Skin of body (tissue), 3 donors: Measurements from ENCODE around the gene ZSCAN26. TPM values are rescaled to one million over a fixed set of nuclear protein-coding genes. Genes with fewer than 3 reads are reported as not detected.
"Not testable (repeated sequence)": the region's sequence is repeated elsewhere in the genome, so short reads cannot be mapped to it uniquely, and the experiment has no call there.

Source experiments
- DNase-seq: peaks from one replicate; lab custom pipeline; 2025; lab: John Stamatoyannopoulos, UW
- small RNA-seq: library from RNA; depleted of rRNA; stranded (forward); fragments of <200 nt; gene quantifications from one replicate; pipeline ENCODE3, GENCODE V24; 2014; ENCODE audit warnings: low replicate concordance
- total RNA-seq: library from RNA; depleted of rRNA; stranded (reverse); fragments of >200 nt; gene quantifications from one replicate; pipeline ENCODE4 v1.2.3, GENCODE V29; 2014

Gene ZSCAN26
- total RNA-seq, 1 donor from 2014 or later, result 15.3 TPM

GRCh38 chr6:28317866-28318265 lies 50.9 kb downstream of the ZSCAN26 start:
- DNase-seq, result not testable (repeated sequence)

- DNase-seq, result no peak
Measured at GRCh38 chr6:28322661-28323060, 55.7 kb downstream of the ZSCAN26 start.

- no peak for DNase-seq
Measured at GRCh38 chr6:28323813-28324424, 57.0 kb downstream of the ZSCAN26 start.

GRCh38 chr6:28326371-28326948 lies 59.5 kb downstream of the ZSCAN26 start:
- DNase-seq, result no peak

Small RNA genes lying within 50 kb of the gene (small RNA-seq; reads per million reads assigned to genes)
- gene AL021997.1 (not detected), gene AL021997.2 (not detected)

Other genes with a start within 250 kb of the ZSCAN26 start
- 1.3 TPM for gene ZNF165, start 186.6 kb upstream of the ZSCAN26 start, total RNA-seq
- 2.8 TPM for gene ZSCAN16, start 142.5 kb upstream of the ZSCAN26 start, total RNA-seq
- 18.1 TPM for gene ZKSCAN8, start 125.3 kb upstream of the ZSCAN26 start, total RNA-seq
- 9.9 TPM for gene ZSCAN9, start 41.9 kb upstream of the ZSCAN26 start, total RNA-seq
- 4.5 TPM for gene ZKSCAN4, start 14.9 kb upstream of the ZSCAN26 start, total RNA-seq
- 0.79 TPM for gene NKAPL, start 7.8 kb upstream of the ZSCAN26 start, total RNA-seq
- 3.0 TPM for gene PGBD1, start 14.4 kb downstream of the ZSCAN26 start, total RNA-seq
- gene ZSCAN31, start 69.0 kb downstream of the ZSCAN26 start, total RNA-seq, result 10.1 TPM
- gene ZKSCAN3, start 82.8 kb downstream of the ZSCAN26 start, total RNA-seq, result 4.7 TPM
- 8.1 TPM for gene ZSCAN12, start 132.6 kb downstream of the ZSCAN26 start, total RNA-seq
- 5.1 TPM for gene ZSCAN23, start 176.3 kb downstream of the ZSCAN26 start, total RNA-seq
- gene GPX6, start 248.7 kb downstream of the ZSCAN26 start, total RNA-seq, result not detected